Karpas-422 (cell line): ENCODE results near the gene FADS1. TPM values are rescaled to one million over a fixed set of nuclear protein-coding genes. Genes with fewer than 3 reads are reported as not detected.

Source experiments
- DNase-seq: peaks from one replicate; pipeline ENCODE4 v3.0.0-alpha.2; 2015
- H2AFZ ChIP-seq: fragments of 200-600 bp; sonication (generic); 2 replicates; pipeline ENCODE4 v1.6.1; 2014; ENCODE audit warnings: antibody characterized with exemption, low read length, mixed read lengths
- H3K27ac ChIP-seq: fragments of 200-600 bp; sonication (generic); 2 replicates; pipeline ENCODE4 v1.5.1; 2014; ENCODE audit warnings: mild to moderate bottlenecking, low read length, moderate library complexity
- H3K27me3 ChIP-seq: fragments of 200-600 bp; sonication (generic); 2 replicates; pipeline ENCODE4 v1.6.1; 2014; ENCODE audit warnings: low read length, mixed read lengths
- H3K36me3 ChIP-seq: fragments of 200-600 bp; sonication (generic); 2 replicates; pipeline ENCODE4 v1.6.1; 2014; ENCODE audit warnings: low read length, mixed read lengths; ENCODE audit not compliant: insufficient read depth
- H3K4me1 ChIP-seq: fragments of 200-600 bp; sonication (generic); 2 replicates; pipeline ENCODE4 v1.6.1; 2014; ENCODE audit warnings: mild to moderate bottlenecking, low read length, mixed read lengths
- H3K4me2 ChIP-seq: fragments of 200-600 bp; sonication (generic); 2 replicates; pipeline ENCODE4 v1.6.1; 2014; ENCODE audit warnings: low read length, low read depth, mild to moderate bottlenecking; ENCODE audit not compliant: poor library complexity, severe bottlenecking
- H3K4me3 ChIP-seq: fragments of 200-600 bp; sonication (generic); 2 replicates; pipeline ENCODE4 v1.5.1; 2014; ENCODE audit warnings: mild to moderate bottlenecking, antibody characterized with exemption, low read length, mixed read lengths
- H3K79me2 ChIP-seq: fragments of 200-600 bp; sonication (generic); 2 replicates; pipeline ENCODE4 v1.6.1; 2014; ENCODE audit warnings: mild to moderate bottlenecking, low read length, mixed read lengths
- H3K9ac ChIP-seq: fragments of 200-600 bp; sonication (generic); 2 replicates; pipeline ENCODE4 v1.6.0; 2014; ENCODE audit warnings: low read length
- H3K9me2 ChIP-seq: fragments of 200-600 bp; sonication (generic), shearing (Covaris generic); replicated peaks from 2 replicates; pipeline ENCODE4 v1.6.0; 2014; ENCODE audit warnings: mild to moderate bottlenecking, low read length, moderate library complexity; ENCODE audit not compliant: insufficient read depth
- H3K9me3 ChIP-seq: fragments of 300-700, 200-600 bp; sonication (generic); 2 replicates; pipeline ENCODE4 v1.6.1; 2014; ENCODE audit warnings: low read length, mixed read lengths
- H4K20me1 ChIP-seq: fragments of 200-600 bp; sonication (generic); 2 replicates; pipeline ENCODE4 v1.6.1; 2014; ENCODE audit warnings: mild to moderate bottlenecking, antibody characterized with exemption, low read length, low read depth; ENCODE audit not compliant: insufficient read depth
- total RNA-seq: library from RNA; depleted of rRNA; stranded (reverse); fragments of >200 nt; shearing (Covaris generic); gene quantifications from 2 replicates; pipeline ENCODE4 v1.2.3, GENCODE V29; 2014; ENCODE audit warnings: low replicate concordance

The FADS1 gene
- total RNA-seq, 1 experiment from 2014 or later = 80.3 TPM

DNA sequence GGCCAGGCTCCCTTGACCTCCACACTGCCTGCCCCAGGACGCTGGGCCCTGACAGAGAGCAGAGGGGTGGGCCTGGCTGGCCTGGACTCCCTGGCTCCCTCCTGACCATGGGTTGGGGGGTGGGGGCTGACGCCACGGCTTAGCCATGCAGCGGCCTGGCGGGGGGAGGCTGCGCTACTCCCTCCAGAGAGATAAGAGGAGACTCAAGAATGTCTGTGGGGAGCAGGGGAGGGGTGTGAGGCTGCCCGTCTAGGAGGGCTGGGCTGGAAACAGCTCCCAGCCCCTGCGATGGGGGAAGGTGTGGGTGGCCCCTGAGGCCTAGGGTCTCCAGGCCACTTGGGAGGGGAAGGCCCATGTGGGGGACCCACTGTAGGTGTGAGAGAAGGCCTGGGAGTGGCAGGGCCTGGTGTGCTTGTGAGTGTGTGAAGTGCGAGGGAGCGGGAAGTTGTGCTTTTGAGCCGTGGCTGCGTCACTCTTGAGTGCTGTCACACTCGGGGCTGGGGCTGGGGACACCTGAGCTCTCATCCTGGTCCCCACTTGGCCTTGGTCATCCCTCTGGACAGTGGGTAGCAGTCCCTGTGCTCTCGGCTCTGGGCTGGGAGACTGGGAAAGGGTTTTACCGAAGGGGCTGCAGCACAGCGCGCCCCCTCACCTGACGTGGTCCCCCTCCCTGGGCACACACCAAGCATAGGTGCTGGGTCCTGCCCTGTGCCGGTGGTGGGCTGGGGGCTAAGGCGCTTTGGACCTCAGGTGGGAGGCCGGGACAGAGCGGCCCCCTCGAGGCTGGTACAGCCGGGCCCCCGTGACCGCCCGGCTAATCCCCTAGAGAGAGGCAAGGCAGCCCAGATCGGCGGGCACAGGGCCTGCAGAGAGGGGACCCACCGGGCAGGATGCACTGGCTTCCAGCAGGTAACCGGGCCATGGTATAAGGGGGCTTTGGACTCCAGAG is 62.0 kb downstream of the FADS1 start:
- no peaks in the 10 kb centered on the region for H3K36me3 ChIP-seq
- no peaks in the 10 kb centered on the region for H3K9me3 ChIP-seq
- H3K9me2 ChIP-seq = no peaks in the 10 kb centered on the region
- H3K79me2 ChIP-seq = no peaks in the 10 kb centered on the region
- no peak for DNase-seq
- peaks cover 13% of the 10 kb centered on the region for H3K4me1 ChIP-seq
- no peak overlapping the region for H3K4me3 ChIP-seq
- H4K20me1 ChIP-seq = no peaks in the 10 kb centered on the region
- no peak overlapping the region for H2AFZ ChIP-seq
- no peak overlapping the region for H3K4me2 ChIP-seq
- no peaks in the 10 kb centered on the region for H3K27me3 ChIP-seq
- no peak overlapping the region for H3K9ac ChIP-seq
- no peak overlapping the region for H3K27ac ChIP-seq

- no peaks in the 10 kb centered on the region for H3K27me3 ChIP-seq
Observed at GRCh38 chr11:61753672-61754071, 63.1 kb downstream of the FADS1 start.

GRCh38 chr11:61752925-61753521 is 63.8 kb downstream of the FADS1 start:
- H3K27me3 ChIP-seq = no peaks in the 10 kb centered on the region
- no peaks in the 10 kb centered on the region for H4K20me1 ChIP-seq
- DNase-seq = no peak
- peaks cover 13% of the 10 kb centered on the region for H3K4me1 ChIP-seq
- no peaks in the 10 kb centered on the region for H3K36me3 ChIP-seq
- no peak overlapping the region for H3K4me2 ChIP-seq
- H3K9ac ChIP-seq = no peak overlapping the region
- H3K9me2 ChIP-seq = no peaks in the 10 kb centered on the region
- no peaks in the 10 kb centered on the region for H3K9me3 ChIP-seq
- no peak overlapping the region for H3K27ac ChIP-seq
- H3K4me3 ChIP-seq = no peak overlapping the region
- no peaks in the 10 kb centered on the region for H3K79me2 ChIP-seq
- no peak overlapping the region for H2AFZ ChIP-seq

More at GRCh38 chr11:61753672-61754071, 63.1 kb downstream of the FADS1 start:
- Histone ChIP-seq H2AFZ (no peak overlapping the region), H3K4me1 (peaks cover 13% of the 10 kb centered on the region), H3K27ac (no peak overlapping the region), H3K4me3 (no peak overlapping the region), H4K20me1 (no peaks in the 10 kb centered on the region), H3K79me2 (no peaks in the 10 kb centered on the region), H3K36me3 (no peaks in the 10 kb centered on the region), H3K9me3 (no peaks in the 10 kb centered on the region), H3K4me2 (no peak overlapping the region), H3K9ac (no peak overlapping the region), H3K9me2 (no peaks in the 10 kb centered on the region)
- DNase-seq = no peak

DNA sequence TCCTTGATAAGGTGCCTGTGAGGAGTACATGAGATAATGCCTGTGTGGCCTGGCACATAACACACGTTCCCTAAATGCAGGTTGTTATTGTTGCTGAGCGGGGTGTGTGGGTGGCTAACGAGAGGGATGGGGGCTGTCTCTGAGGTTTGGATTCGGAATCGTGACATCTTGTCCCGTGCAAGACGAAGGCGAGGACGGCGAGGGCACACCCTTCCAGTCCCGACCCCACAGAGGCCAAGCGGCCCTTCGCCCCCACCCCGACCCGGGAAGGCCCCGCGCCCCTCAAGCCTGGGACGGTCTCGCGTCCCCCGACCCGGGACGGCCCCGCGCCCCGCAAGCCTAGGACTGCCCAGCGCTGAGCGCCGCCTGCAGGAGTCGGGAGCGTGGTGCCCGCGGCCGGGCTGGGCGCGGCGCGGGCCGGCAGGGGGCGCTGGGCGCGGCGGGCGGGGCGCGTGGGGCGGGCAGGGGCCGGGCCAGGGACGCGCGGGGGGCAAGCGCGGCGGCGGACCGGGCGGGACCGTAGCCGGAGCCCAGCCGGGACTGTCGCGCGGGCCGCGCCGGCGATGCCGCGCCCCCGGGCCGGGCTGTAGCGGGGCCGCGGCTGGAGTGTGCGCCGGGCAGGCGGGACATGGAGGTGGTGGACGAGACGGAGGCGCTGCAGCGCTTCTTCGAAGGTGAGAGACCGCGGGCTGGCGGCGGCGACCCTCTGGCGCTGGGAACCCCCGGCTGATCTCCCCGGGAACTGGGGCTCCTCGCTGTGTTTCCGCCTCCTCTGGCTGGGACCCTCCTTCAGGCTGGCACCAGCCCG is 64.5 kb downstream of the FADS1 start, which contains the start of gene MYRF:
TSS of gene MYRF (plus strand) at position 520 of the 808 bp plus-strand sequence. CDS start at position 629, 109 bp downstream.
- no peak within 1 kb of the TSS for H3K4me2 ChIP-seq
- H3K27ac ChIP-seq = no peak within 1 kb of the TSS
- H4K20me1 ChIP-seq = no peaks in the 10 kb centered on the region
- no peaks in the 10 kb centered on the region for H3K27me3 ChIP-seq
- H3K4me1 ChIP-seq = peaks cover 9% of the 10 kb centered on the region
- H2AFZ ChIP-seq = no peak within 1 kb of the TSS
- no peaks in the 10 kb centered on the region for H3K9me2 ChIP-seq
- DNase-seq = no peak
- no peaks in the 10 kb centered on the region for H3K36me3 ChIP-seq
- H3K9me3 ChIP-seq = no peaks in the 10 kb centered on the region
- H3K4me3 ChIP-seq = no peak within 1 kb of the TSS
- H3K9ac ChIP-seq = no peak within 1 kb of the TSS
- H3K79me2 ChIP-seq = no peaks in the 10 kb centered on the region

DNA sequence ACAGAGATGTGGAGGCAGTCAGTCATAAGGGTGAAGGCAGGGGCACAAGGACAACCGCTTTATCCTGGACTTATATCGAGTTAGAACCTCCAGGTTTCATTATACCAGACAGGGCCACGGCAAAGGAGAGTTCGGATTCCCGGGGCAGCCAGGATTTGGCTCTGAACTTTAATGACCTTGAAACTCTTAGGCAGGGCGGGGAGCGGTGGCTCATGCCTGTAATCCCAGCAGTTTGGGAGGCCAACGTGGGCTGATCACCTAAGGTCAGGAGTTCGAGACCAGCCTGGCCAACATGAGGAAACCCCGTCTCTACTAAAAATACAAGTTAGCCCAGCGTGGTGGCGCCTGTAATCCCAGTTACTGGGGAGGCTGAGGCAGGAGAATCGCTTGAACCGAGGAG is 65.4 kb downstream of the FADS1 start:
- no peak overlapping the region for H3K27ac ChIP-seq
- H3K4me3 ChIP-seq = no peak overlapping the region
- no peak overlapping the region for H3K4me2 ChIP-seq

GRCh38 chr11:61750631-61751273 is 66.1 kb downstream of the FADS1 start:
- Histone ChIP-seq H3K9ac (no peak overlapping the region), H2AFZ (no peak overlapping the region), H3K4me1 (no peaks in the 10 kb centered on the region), H3K27ac (no peak overlapping the region), H3K27me3 (no peaks in the 10 kb centered on the region), H4K20me1 (no peaks in the 10 kb centered on the region), H3K36me3 (no peaks in the 10 kb centered on the region), H3K9me2 (no peaks in the 10 kb centered on the region), H3K9me3 (no peaks in the 10 kb centered on the region), H3K4me2 (no peak overlapping the region), H3K4me3 (no peak overlapping the region), H3K79me2 (no peaks in the 10 kb centered on the region)
- no peak for DNase-seq

More for the DNA sequence above, 65.4 kb downstream of the FADS1 start:
- DNase-seq = no peak
- H3K27me3 ChIP-seq = no peaks in the 10 kb centered on the region
- no peak overlapping the region for H2AFZ ChIP-seq
- no peaks in the 10 kb centered on the region for H3K9me2 ChIP-seq
- no peaks in the 10 kb centered on the region for H3K79me2 ChIP-seq
- no peaks in the 10 kb centered on the region for H3K9me3 ChIP-seq
- no peaks in the 10 kb centered on the region for H4K20me1 ChIP-seq
- peaks cover under 1% of the 10 kb centered on the region; the same call in 1 of the 2 replicates for H3K4me1 ChIP-seq
- no peaks in the 10 kb centered on the region for H3K36me3 ChIP-seq
- H3K9ac ChIP-seq = no peak overlapping the region
